Ascending aorta (tissue), 2 donors: Measurements from ENCODE around the gene CTNND2. TPM values are rescaled to one million over a fixed set of nuclear protein-coding genes. Genes with fewer than 3 reads are reported as not detected.

Source experiments
- DNase-seq, 2 donors: peaks; one replicate each; pipeline ENCODE4 v3.0.0-alpha.2; 2019; ENCODE audit warnings: low spot score in 2 of 2
- H3K27ac ChIP-seq, 2 donors: fragments of 200-600 bp; sonication (generic); one replicate each; pipeline ENCODE4 v1.5.1; 2016 to 2017; ENCODE audit warnings: mild to moderate bottlenecking in 1 of 2
- H3K27me3 ChIP-seq: fragments of 200-600 bp; sonication (generic); one replicate; pipeline ENCODE4 v1.5.1; 2017
- H3K36me3 ChIP-seq, 2 donors: fragments of 200-600 bp; sonication (generic); one replicate each; pipeline ENCODE4 v1.5.1; 2016
- H3K4me1 ChIP-seq, 2 donors: fragments of 200-600 bp; sonication (generic); one replicate each; pipeline ENCODE4 v1.5.1; 2016 to 2017; ENCODE audit warnings: mild to moderate bottlenecking in 1 of 2
- H3K4me3 ChIP-seq, 2 donors: fragments of 200-600 bp; sonication (generic); one replicate each; pipeline ENCODE4 v1.5.1; 2016 to 2017; ENCODE audit warnings: mild to moderate bottlenecking in 1 of 2
- H3K9me3 ChIP-seq, 2 donors: fragments of 200-600 bp; sonication (generic); one replicate each; pipeline ENCODE4 v1.5.1; 2016
- intact Hi-C: fragments of 100-400 bp; cut with DNase I; formaldehyde crosslinking; loops from one replicate; pipeline ENCODE4 v1.15.1; 2023
- total RNA-seq: library from RNA; depleted of rRNA; stranded (reverse); fragments of >200 nt; gene quantifications from one replicate; pipeline ENCODE4 v1.1.0, GENCODE V29; 2016
- TF ChIP-seq, protein P1 (sequence below), 3 experiments: fragments of 200-600 bp in 2 of 3; fragments of 450-650 bp in 1 of 3; sonication (generic) in 2 of 3; IDR thresholded peaks; one replicate each; pipeline ENCODE4 v1.5.1; 2016 to 2019; ENCODE audit warnings: antibody characterized with exemption in 3 of 3, mild to moderate bottlenecking in 1 of 3, moderate library complexity in 1 of 3

The CTNND2 gene
- total RNA-seq, 1 donor from 2014 or later = 0.11 TPM

DNA sequence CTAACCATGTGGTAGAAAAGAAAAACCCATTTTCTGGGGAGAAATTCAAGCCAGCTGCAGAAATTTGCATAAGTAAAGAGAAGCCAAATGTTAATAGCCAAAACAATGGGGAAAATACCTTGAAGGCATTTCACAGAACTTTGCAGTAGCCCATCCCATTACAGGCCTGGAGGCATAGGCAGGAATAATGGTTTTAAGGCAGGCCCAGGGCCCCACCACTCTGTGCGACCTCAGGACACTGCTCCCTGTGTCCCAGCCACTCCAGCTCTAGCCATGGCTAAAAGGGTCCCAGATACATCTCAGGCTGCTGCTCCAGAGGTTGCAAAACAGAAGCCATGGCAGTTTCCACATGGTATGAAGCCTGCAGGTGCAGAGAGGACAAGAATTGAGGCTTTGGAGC is 253.3 kb downstream of the CTNND2 start:
- intact Hi-C loops = no loop called here
- H3K27ac ChIP-seq = no peak overlapping the region

DNA sequence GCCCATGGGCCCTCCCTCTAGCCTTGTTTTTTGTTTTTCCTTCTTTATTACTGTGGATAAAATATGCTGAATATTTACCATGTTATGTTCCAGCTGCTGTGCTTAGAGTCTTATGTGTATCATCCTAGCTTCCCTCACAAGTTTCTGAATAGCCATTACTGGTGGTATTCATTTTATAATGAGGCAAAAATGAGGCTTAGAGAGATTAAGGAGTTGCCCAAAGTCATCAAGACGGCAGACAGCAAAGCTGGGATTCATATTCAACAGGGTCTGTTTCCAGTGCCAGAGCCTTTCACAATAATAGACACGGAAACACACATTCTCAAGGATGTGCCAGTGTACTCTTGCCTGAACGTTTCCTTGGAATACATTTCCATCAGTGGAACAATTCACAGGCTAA is 258.1 kb downstream of the CTNND2 start:
- H3K36me3 ChIP-seq = no peaks in the 10 kb centered on the region
- H3K4me1 ChIP-seq = no peaks in the 10 kb centered on the region
- intact Hi-C loops = no loop called here
- no peaks in the 10 kb centered on the region for H3K9me3 ChIP-seq
- no peaks in the 10 kb centered on the region for H3K27me3 ChIP-seq
- TF ChIP-seq, protein P1, sequence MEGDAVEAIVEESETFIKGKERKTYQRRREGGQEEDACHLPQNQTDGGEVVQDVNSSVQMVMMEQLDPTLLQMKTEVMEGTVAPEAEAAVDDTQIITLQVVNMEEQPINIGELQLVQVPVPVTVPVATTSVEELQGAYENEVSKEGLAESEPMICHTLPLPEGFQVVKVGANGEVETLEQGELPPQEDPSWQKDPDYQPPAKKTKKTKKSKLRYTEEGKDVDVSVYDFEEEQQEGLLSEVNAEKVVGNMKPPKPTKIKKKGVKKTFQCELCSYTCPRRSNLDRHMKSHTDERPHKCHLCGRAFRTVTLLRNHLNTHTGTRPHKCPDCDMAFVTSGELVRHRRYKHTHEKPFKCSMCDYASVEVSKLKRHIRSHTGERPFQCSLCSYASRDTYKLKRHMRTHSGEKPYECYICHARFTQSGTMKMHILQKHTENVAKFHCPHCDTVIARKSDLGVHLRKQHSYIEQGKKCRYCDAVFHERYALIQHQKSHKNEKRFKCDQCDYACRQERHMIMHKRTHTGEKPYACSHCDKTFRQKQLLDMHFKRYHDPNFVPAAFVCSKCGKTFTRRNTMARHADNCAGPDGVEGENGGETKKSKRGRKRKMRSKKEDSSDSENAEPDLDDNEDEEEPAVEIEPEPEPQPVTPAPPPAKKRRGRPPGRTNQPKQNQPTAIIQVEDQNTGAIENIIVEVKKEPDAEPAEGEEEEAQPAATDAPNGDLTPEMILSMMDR (IDR thresholded peaks at IDR 0.05) = no peak
- H3K4me3 ChIP-seq = no peak overlapping the region
- no peak overlapping the region for H3K27ac ChIP-seq
- no peak for DNase-seq

More for the DNA sequence above, 253.3 kb downstream of the CTNND2 start:
- H3K36me3 ChIP-seq = no peaks in the 10 kb centered on the region
- no peak overlapping the region for H3K4me3 ChIP-seq
- no peak for DNase-seq
- TF ChIP-seq, protein P1 (IDR thresholded peaks at IDR 0.05) = no peak
- no peaks in the 10 kb centered on the region for H3K27me3 ChIP-seq
- no peaks in the 10 kb centered on the region for H3K9me3 ChIP-seq
- no peaks in the 10 kb centered on the region for H3K4me1 ChIP-seq

DNA sequence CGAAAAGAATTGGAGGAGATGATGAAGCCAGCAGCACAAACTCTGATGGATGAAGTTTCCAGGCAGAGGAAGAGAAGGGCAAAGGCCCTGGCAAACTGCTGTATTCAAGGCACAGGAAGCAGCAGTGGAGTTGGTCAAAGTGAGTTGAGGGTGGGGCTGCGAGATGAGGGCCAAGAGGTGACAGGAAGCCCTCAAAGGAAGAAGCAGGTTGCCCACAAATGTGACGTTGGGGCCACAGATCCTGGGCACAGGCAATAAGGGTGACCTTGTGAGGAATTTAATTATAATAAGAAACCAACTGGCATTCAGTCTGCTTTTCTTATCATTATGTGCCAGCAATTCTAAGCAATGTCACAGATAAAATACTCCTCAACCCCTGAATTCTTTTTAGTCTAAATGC is 261.8 kb downstream of the CTNND2 start:
- no peak overlapping the region for H3K4me3 ChIP-seq
- H3K4me1 ChIP-seq = no peaks in the 10 kb centered on the region
- intact Hi-C loops = no loop called here

GRCh38 chr5:11640158-11640873 is 263.9 kb downstream of the CTNND2 start:
- intact Hi-C loops = no loop called here

More for the DNA sequence above, 261.8 kb downstream of the CTNND2 start:
- no peak for DNase-seq
- no peaks in the 10 kb centered on the region for H3K27me3 ChIP-seq
- TF ChIP-seq, protein P1 (IDR thresholded peaks at IDR 0.05) = no peak
- H3K9me3 ChIP-seq = no peaks in the 10 kb centered on the region
- no peaks in the 10 kb centered on the region for H3K36me3 ChIP-seq
- H3K27ac ChIP-seq = no peak overlapping the region

DNA sequence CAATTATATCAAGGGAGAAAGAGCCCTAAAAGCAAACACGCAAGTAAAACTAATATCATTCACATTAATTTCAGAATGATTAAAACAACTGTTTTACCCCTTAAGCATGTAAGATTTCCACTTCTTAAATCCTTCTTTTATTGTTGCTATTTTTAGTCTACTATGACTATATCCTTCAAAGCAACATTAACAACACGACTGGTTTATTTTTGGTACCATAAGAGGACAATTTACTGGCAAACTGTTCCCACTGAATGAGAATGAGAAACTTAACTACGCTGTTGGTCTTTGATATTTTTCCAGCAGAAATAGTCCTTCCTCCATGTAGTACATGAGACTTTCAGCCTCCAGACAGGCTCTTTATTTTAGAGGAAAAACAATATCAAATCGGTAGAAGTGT is 281.5 kb downstream of the CTNND2 start:
- Histone ChIP-seq H3K4me3 (no peak overlapping the region), H3K27me3 (no peaks in the 10 kb centered on the region), H3K36me3 (no peaks in the 10 kb centered on the region), H3K4me1 (no peaks in the 10 kb centered on the region), H3K9me3 (no peaks in the 10 kb centered on the region), H3K27ac (no peak overlapping the region)
- intact Hi-C loops = no loop called here
- no peak for DNase-seq
- TF ChIP-seq, protein P1 (IDR thresholded peaks at IDR 0.05) = no peak

More at GRCh38 chr5:11640158-11640873, 263.9 kb downstream of the CTNND2 start:
- no peaks in the 10 kb centered on the region for H3K4me1 ChIP-seq
- no peak overlapping the region for H3K4me3 ChIP-seq
- H3K27me3 ChIP-seq = no peaks in the 10 kb centered on the region
- no peaks in the 10 kb centered on the region for H3K36me3 ChIP-seq
- TF ChIP-seq, protein P1 (IDR thresholded peaks at IDR 0.05) = no peak
- no peak for DNase-seq
- no peak overlapping the region for H3K27ac ChIP-seq
- H3K9me3 ChIP-seq = no peaks in the 10 kb centered on the region
